22Rv1 (cell line): ENCODE results near the gene NPTX2.

Experiments used
- CTCF ChIP-seq: fragments of 450-650 bp; IDR thresholded peaks from 2 replicates; pipeline ENCODE4 v1.5.1; 2017; ENCODE audit warnings: mild to moderate bottlenecking
- ZFX ChIP-seq: fragments of 450-650 bp; IDR thresholded peaks from 2 replicates; pipeline ENCODE4 v1.6.1; 2017; ENCODE audit warnings: antibody characterized with exemption, borderline replicate concordance

- TF ChIP-seq CTCF (no peak), ZFX (no peak)
These were observed 21.8 kb downstream of the NPTX2 start for GRCh38 chr7:98638853-98639252.
